GM23338 (cell line): ENCODE measurements around the gene UGCG. TPM values are rescaled to one million over a fixed set of nuclear protein-coding genes. Genes with fewer than 3 reads are reported as not detected.

ENCODE experiments used
- ATAC-seq: fragments of 200-7000 bp; cut with Tn5 transposase; 3 replicates; pipeline ENCODE4 v1.9.1; 2020
- DNase-seq: peaks from one replicate; pipeline ENCODE4 v3.0.0-alpha.2; 2015; ENCODE audit warnings: low spot score
- H2AFZ ChIP-seq: fragments of 200-600 bp; sonication (generic); 2 replicates; pipeline ENCODE4 v1.8.0; 2016; ENCODE audit warnings: antibody characterized with exemption, mild to moderate bottlenecking, moderate library complexity
- H3F3A ChIP-seq: fragments of 200-600 bp; sonication (generic); replicated peaks from 2 replicates; pipeline ENCODE4 v1.8.0; 2017; ENCODE audit warnings: antibody characterized with exemption, mixed run types, low read depth
- H3K27ac ChIP-seq: fragments of 200-600 bp; sonication (generic); 2 replicates; pipeline ENCODE4 v1.6.1; 2016; ENCODE audit warnings: low read depth
- H3K27me3 ChIP-seq: fragments of 200-600 bp; sonication (generic); 2 replicates; pipeline ENCODE4 v1.8.0; 2016; ENCODE audit warnings: mild to moderate bottlenecking, mixed run types, moderate library complexity; ENCODE audit not compliant: insufficient read depth
- H3K36me3 ChIP-seq: fragments of 200-600 bp; sonication (generic); 2 replicates; pipeline ENCODE4 v1.8.0; 2016; ENCODE audit warnings: mild to moderate bottlenecking; ENCODE audit not compliant: insufficient read depth
- H3K4me1 ChIP-seq: fragments of 200-600 bp; sonication (generic); 2 replicates; pipeline ENCODE4 v1.8.0; 2016; ENCODE audit warnings: mild to moderate bottlenecking, moderate library complexity; ENCODE audit not compliant: insufficient read depth
- H3K4me2 ChIP-seq: fragments of 200-600 bp; sonication (generic); 2 replicates; pipeline ENCODE4 v1.7.1; 2017; ENCODE audit warnings: mixed run types
- H3K4me3 ChIP-seq: fragments of 200-600 bp; sonication (generic); 2 replicates; pipeline ENCODE4 v1.6.1; 2016; ENCODE audit warnings: mixed run types
- H3K79me2 ChIP-seq: fragments of 200-600 bp; sonication (generic); replicated peaks from 2 replicates; pipeline ENCODE4 v1.8.0; 2017; ENCODE audit warnings: mild to moderate bottlenecking; ENCODE audit not compliant: insufficient read depth
- H3K9me2 ChIP-seq: fragments of 200-600 bp; sonication (generic); 2 replicates; pipeline ENCODE4 v1.8.0; 2017; ENCODE audit not compliant: insufficient read depth
- H4K20me1 ChIP-seq: fragments of 200-600 bp; sonication (generic); replicated peaks from 2 replicates; pipeline ENCODE4 v1.8.0; 2017; ENCODE audit warnings: mild to moderate bottlenecking; ENCODE audit not compliant: insufficient read depth
- H3K27ac Mint-ChIP-seq: 2 replicates; pipeline ENCODE4 v1.8.0; 2020; ENCODE audit warnings: inconsistent platforms, mild to moderate bottlenecking, moderate library complexity, mixed read lengths
- H3K27me3 Mint-ChIP-seq: 3 replicates; pipeline ENCODE4 v1.8.0; 2022; ENCODE audit warnings: low read depth, mild to moderate bottlenecking, moderate library complexity, mixed read lengths, inconsistent platforms; ENCODE audit not compliant: insufficient read depth, poor library complexity
- H3K36me3 Mint-ChIP-seq: 3 replicates; pipeline ENCODE4 v1.8.0; 2021; ENCODE audit warnings: low read depth, mild to moderate bottlenecking, inconsistent platforms, moderate library complexity, mixed read lengths
- H3K4me1 Mint-ChIP-seq: 3 replicates; pipeline ENCODE4 v1.8.0; 2020; ENCODE audit warnings: mild to moderate bottlenecking, inconsistent platforms, mixed read lengths
- H3K4me3 Mint-ChIP-seq: 3 replicates; pipeline ENCODE4 v1.8.0; 2021; ENCODE audit warnings: moderate library complexity, mild to moderate bottlenecking, inconsistent platforms, mixed read lengths
- H3K9me3 Mint-ChIP-seq: 3 replicates; pipeline ENCODE4 v1.8.0; 2020; ENCODE audit warnings: moderate library complexity, mild to moderate bottlenecking, inconsistent platforms, mixed read lengths
- CREB1 ChIP-seq: fragments of 250-450 bp; sonication (Bioruptor Pico); IDR thresholded peaks from 2 replicates; pipeline ENCODE4 v1.5.0; 2020; ENCODE audit warnings: low read depth, mild to moderate bottlenecking, moderate library complexity
- CTCF ChIP-seq, 2 experiments: fragments of 200-600 bp in 1 of 2; sonication (generic) in 1 of 2; conservative IDR thresholded peaks; 2 replicates each; pipeline versions ENCODE4 v1.5.1 to v1.6.1; 2016 to 2017; ENCODE audit warnings: antibody characterized with exemption in 2 of 2, low read depth in 2 of 2, mild to moderate bottlenecking in 2 of 2, moderate library complexity in 1 of 2
- EZH2 ChIP-seq: fragments of 200-600 bp; sonication (generic); IDR thresholded peaks from one replicate; pipeline ENCODE4 v1.8.0; 2017; ENCODE audit warnings: antibody characterized with exemption, mild to moderate bottlenecking, low read depth; ENCODE audit not compliant: unreplicated experiment
- EZH2phosphoT487 ChIP-seq: fragments of 200-600 bp; sonication (generic); IDR thresholded peaks from one replicate; pipeline ENCODE4 v1.8.1; 2018; ENCODE audit warnings: antibody characterized with exemption; ENCODE audit not compliant: unreplicated experiment
- JUNB ChIP-seq: IDR thresholded peaks from one replicate; pipeline ENCODE4 v1.6.1; 2016; ENCODE audit warnings: antibody characterized with exemption; ENCODE audit not compliant: unreplicated experiment
- NANOG ChIP-seq: IDR thresholded peaks from 2 replicates; pipeline ENCODE4 v1.6.1; 2016; ENCODE audit warnings: antibody characterized with exemption, borderline replicate concordance
- POLR2AphosphoS5 ChIP-seq: IDR thresholded peaks from 2 replicates; pipeline ENCODE4 v1.6.1; 2016; ENCODE audit warnings: antibody characterized with exemption, low read depth
- REST ChIP-seq: IDR thresholded peaks from one replicate; pipeline ENCODE4 v1.6.1; 2018; ENCODE audit warnings: antibody characterized with exemption; ENCODE audit not compliant: unreplicated experiment
- STAT1 ChIP-seq: IDR thresholded peaks from one replicate; pipeline ENCODE4 v1.6.1; 2016; ENCODE audit warnings: antibody characterized with exemption; ENCODE audit not compliant: unreplicated experiment
- ZNF114 ChIP-seq: fragments of 250-450 bp; sonication (Bioruptor Pico); IDR thresholded peaks from 2 replicates; pipeline ENCODE4 v1.5.0; 2020; ENCODE audit warnings: mild to moderate bottlenecking, moderate library complexity
- ZNF331 ChIP-seq: fragments of 250-450 bp; sonication (Bioruptor Pico); IDR thresholded peaks from 2 replicates; pipeline ENCODE4 v1.5.0; 2020; ENCODE audit warnings: low read depth, mild to moderate bottlenecking, moderate library complexity
- ZNF462 ChIP-seq: fragments of 250-450 bp; sonication (Bioruptor Pico); IDR thresholded peaks from 2 replicates; pipeline ENCODE4 v1.5.0; 2020; ENCODE audit warnings: mild to moderate bottlenecking, moderate library complexity
- polyA plus RNA-seq: library from polyadenylated mRNA; unstranded; fragments of >200 nt; fragmentation: Nextera tagmentation; extraction: Ambion mirVana; gene quantifications from 2 replicates; pipeline ENCODE4 v1.2.1, GENCODE V29; 2016
- total RNA-seq: library from RNA; depleted of rRNA; stranded (reverse); fragments of >200 nt; shearing (Covaris generic); gene quantifications from 2 replicates; pipeline ENCODE4 v1.2.3, GENCODE V29; 2014
- TF ChIP-seq, protein P1 (sequence below): IDR thresholded peaks from 2 replicates; pipeline ENCODE4 v1.6.1; 2016; ENCODE audit warnings: antibody characterized with exemption

UGCG gene
- total and polyA plus RNA-seq, 2 experiments from 2014 or later: 30.4 to 44.9 TPM

DNA sequence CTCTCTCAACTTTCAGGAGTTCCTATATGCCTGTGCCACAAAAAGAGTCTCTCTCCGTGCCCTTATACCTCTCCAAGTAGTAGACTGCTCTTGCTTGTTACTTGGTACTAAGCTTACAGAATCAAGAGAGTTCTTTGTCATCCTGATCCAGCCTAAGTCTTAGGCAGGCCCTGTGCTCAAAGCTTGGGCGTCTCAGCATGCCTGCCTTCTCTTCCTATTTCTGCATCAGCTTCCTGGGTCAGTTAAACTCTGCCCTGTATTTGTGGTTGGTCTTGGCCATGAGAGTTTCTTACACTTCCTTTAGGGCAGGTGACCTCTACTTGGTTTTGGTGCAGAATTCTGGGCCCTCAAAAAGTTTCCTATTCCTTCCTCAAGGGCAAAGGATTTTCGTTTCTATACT, 33.0 kb upstream of the UGCG start:
- H2AFZ ChIP-seq: peak overlapping the region; percentile 56; the same call in 1 of the 2 replicates
- DNase-seq (no peak), ATAC-seq (no peak)
- H3K27me3 ChIP-seq: no peaks in the 10 kb centered on the region
- TF ChIP-seq EZH2: no peak
- no peak for TF ChIP-seq ZNF114
- TF ChIP-seq JUNB: no peak
- no peak for TF ChIP-seq ZNF331 (CRISPR knock-in tag)
- TF ChIP-seq ZNF462 (CRISPR knock-in tag): no peak
- no peak for TF ChIP-seq REST
- TF ChIP-seq, protein P1, sequence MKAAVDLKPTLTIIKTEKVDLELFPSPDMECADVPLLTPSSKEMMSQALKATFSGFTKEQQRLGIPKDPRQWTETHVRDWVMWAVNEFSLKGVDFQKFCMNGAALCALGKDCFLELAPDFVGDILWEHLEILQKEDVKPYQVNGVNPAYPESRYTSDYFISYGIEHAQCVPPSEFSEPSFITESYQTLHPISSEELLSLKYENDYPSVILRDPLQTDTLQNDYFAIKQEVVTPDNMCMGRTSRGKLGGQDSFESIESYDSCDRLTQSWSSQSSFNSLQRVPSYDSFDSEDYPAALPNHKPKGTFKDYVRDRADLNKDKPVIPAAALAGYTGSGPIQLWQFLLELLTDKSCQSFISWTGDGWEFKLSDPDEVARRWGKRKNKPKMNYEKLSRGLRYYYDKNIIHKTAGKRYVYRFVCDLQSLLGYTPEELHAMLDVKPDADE: no peak
- no peak for TF ChIP-seq EZH2phosphoT487
- TF ChIP-seq STAT1: no peak
- TF ChIP-seq POLR2AphosphoS5: no peak
- TF ChIP-seq NANOG: no peak
- no peak for TF ChIP-seq CREB1 (CRISPR knock-in tag)
- TF ChIP-seq CTCF (conservative IDR thresholded peaks at IDR 0.05; ENCODE audit: low read depth in 2 of 2): no peak
- no peak overlapping the region for H3K4me3 Mint-ChIP-seq
- H3K4me2 ChIP-seq: no peak overlapping the region
- H3K4me1 ChIP-seq: no peaks in the 10 kb centered on the region
- H3K9me3 Mint-ChIP-seq: peaks cover 3% of the 10 kb centered on the region; the same call in 2 of the 3 replicates
- peaks cover 1% of the 10 kb centered on the region for H3K27me3 Mint-ChIP-seq
- no peak overlapping the region for H3K27ac Mint-ChIP-seq
- H3K27ac ChIP-seq: no peak overlapping the region
- H3K36me3 Mint-ChIP-seq: peaks cover 2% of the 10 kb centered on the region; the same call in 1 of the 3 replicates
- H3K9me2 ChIP-seq: no peaks in the 10 kb centered on the region; the same call in 1 of the 2 replicates
- no peaks in the 10 kb centered on the region for H3K79me2 ChIP-seq
- no peak overlapping the region for H3K4me3 ChIP-seq
- H3F3A ChIP-seq: no peaks in the 10 kb centered on the region
- H3K4me1 Mint-ChIP-seq: peaks cover 7% of the 10 kb centered on the region; the same call in 2 of the 3 replicates
- H3K36me3 ChIP-seq: no peaks in the 10 kb centered on the region
- H4K20me1 ChIP-seq: no peaks in the 10 kb centered on the region
